ENCODE results near the gene WDR64.
A peak's percentile ranks its signal among the peaks of the same experiment; 100 is the strongest.

The WDR64 gene

DNA sequence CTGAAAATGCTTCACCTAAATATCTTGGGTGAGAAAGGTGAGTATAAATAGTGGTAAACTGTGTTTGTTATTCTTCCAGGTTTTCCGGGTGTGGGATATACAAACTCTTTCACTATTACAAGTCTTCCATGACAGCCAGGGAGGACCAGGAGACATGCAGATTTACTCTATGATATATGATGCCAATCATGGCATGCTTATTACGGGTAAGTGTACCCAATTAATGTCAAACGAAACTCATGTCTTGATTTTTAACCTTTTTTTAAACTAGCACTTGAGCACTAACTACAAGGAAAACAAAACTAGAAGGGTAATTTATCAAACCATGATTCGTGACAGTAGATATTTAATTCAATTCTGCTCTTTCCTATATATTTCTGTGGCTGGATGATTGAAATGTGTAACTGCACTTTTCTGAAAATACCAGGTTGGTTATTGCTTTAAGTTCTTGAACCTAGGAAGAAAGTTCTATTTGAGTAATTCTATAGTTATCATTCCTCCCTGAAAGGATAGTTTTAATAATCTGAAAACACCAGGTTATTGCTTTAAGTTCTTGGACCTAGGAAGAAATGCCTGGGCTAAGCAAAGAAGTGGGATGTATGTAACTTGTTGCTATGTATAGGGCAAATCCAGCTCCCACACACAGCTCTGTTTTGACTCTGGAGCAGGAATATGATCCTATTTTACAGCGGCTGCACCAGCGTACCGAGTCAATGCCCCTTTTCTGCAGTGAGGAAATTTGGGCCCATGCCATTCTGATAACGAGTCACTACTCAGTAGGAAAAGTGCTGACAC, 86.4 kb downstream of the WDR64 start:
- DNase-seq (ENCODE audit: low read depth): no peak

DNA sequence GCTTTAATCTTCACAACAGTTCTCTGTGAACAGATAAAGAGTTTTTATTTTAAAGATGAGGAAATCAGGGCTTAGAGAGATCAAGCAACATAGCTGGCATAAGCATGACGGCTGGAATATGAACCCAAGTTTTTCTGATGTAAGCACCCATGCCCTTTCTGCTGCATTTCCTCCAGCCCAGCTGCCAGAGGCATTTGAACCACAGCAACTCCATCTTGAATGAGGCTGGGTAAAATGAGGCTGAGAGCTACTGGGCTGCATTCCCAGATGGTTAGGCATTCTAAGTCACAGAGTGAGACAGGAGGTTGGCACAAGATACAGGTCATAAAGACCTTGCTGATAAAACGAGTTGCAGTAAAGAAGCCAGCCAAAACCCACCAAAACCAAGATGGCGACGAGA, 90.0 kb downstream of the WDR64 start:
- DNase-seq (ENCODE audit: low read depth): no peak

DNA sequence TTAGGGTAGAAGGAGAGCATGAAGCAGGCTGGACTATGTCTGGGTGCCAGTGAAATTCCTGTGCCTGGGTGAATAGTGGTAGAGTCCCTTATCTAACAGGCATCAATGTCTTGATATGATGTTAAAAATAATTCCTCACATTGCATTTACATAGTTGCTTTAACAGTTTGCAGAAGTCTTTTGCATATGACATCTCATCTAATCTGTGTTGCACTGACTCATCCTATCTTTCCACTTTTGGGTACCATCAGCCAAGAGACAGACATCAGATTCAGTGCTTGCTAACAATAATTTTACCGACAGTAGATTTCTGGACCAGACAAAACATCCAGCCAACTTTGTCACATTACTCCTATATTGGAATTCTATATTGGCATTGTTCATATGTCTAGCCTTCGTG, 92.5 kb downstream of the WDR64 start:
- DNase-seq (ENCODE audit: low read depth): no peak

DNA sequence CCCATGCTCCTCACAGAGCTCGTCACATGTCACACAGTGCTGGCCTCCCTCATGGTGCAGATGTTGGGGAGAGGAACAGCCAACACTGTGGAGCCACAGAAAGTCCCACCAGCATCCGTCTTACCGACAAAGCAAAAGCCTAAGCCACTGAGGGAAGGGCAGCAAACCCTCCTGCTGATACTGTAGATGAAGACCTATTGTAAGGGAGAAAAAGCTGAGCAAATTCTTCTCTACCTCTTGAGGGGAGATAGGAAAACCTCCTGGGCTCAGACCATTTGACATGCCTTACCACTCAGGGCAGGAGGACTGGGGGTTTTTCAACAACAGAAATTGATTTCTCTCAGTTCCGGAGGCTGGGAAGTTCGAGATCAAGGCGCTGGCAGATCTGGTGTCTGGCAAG, 95.9 kb downstream of the WDR64 start:
- no peak for DNase-seq (ENCODE audit: low read depth)

DNA sequence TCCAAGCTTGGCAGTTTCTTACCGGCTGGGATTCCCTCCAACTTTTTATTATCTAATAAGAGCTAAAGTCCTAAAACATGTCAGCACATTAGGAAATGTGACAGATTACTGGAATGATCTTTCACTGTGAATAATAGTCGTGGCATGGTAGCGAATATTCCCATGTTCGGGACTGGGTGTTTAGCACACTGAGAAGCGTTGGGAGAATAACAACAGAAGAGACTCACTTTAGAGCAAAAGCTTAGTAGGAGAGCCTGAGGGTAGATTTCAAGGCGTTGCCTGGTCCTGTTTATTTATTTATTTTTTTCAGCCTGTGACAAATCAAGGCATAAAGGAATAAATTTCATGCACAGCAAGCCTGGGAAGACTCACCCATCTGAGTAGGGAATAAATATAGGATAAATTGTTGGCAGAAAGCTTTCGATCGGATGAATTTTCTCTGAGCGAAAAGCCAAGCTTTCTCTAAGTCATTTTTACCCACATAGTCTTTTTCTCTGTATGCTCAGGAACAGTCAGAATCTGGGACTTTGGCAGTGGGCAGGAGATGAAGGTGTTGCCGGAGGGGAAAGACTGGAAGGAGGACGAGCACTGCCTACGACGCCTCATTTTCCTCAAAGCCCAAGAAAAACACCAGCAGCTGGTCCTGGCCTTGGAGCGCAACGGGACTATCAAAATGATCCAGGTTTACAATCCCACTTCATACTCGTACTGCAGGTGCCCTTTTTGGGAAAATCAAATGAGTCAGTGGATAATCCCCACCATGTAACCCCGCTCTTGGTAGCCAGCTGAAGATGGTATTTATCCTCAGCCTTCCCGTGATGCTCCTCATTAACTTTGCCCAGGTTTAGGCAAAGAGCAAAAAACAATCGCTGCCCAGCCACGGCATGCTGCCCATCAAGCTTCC, 97.2 kb downstream of the WDR64 start:
- DNase-seq (ENCODE audit: low read depth): peak; percentile 29

DNA sequence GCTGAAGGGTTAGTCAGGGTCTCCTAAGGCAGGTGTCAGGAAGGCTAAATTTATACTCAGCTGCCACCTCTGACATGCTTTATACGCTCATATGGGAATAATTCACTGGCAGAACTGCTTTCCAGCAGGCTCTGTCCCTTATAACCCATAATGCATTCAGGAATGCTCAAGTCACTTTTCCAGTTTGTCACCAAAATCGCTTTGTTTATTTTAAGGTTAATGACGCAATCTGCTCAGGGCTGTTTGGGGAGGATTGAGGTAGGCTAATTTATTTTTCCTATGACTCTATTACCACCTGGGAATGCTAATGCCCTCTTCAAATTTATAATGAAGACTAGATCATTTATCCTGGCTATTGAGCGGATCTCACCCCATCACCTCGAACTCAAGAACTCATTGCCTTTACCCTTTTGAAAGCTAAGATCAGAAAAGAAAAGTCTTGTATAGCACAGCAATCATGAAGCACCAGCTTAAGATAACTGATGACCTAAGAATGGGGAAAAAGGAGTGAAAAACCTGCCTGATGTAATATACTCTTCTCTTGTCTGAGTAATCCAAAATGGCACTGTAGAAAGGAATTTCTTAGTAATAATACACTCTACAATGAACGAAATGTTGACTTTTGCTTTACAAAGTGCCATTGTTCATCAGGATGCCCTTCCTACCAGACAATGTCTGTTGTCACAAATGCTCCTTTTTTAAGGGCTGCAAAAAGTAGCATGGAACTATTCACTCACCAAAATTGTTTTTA, 98.0 kb downstream of the WDR64 start:
- no peak for DNase-seq (ENCODE audit: low read depth)

DNA sequence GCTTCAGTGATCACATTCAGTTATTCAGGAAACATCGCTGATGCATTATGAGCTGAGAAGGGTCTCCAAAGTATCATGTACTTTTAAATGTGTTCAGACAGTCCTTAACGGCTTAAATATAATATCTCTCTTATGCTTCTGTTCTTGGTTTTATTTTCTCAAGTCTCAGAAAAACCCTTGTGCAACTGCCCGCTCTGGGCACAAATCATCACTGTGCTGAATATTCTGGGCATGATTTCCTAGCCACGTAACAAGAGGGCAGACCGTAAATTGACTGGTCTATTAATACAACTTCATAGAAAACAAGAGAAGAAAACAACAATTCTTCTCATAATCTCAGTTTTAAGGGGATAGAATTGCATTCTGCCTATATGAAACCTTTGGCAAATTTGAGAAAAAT, 99.4 kb downstream of the WDR64 start:
- DNase-seq (ENCODE audit: low read depth): no peak

DNA sequence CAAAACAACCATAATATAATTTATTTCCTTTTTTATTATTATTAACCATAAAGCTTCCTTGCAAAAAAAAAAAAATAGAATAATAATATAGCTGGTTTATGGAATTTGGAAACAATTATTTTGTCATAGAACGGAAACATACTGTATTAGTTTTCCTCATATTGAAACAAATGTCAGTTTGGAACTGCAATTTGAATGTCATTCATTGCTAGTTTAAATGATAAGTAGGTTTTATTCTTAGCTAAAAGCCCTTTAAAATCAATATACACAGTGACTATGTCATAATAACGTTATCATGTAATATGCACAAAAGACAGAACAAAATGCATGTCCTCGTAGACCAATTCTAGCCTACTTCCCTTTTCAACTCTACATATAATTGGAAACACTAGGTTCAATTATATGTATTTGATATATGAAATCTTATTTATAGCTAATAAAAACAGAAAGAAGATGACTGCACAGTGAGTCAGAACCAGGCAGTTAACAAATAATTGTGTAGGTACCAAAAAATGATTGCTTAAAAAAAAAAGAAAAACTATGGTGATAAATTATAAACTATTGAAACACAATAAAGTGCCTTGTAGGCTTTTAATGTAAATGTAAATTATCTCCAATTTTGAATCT, 110.7 kb downstream of the WDR64 start:
- no peak for DNase-seq (ENCODE audit: low read depth)

DNA sequence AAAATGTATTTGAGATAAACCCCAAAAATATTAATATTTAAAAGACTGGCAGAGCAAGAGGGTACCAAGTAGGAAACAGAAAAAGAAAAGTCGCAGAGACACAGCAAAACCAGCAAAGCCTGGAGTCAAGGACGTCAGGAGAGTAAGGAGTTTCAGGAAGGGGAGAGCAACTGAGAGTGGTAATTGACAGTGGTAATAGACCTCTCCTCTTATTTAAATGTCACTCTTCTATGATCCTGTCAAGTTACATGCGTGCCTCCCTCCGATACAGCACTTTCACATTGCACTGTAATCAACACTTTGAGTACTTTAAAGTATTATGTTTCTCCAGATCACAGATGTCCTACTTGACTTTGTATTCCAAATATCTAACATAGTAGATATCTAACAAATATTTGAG, 113.3 kb downstream of the WDR64 start:
- DNase-seq (ENCODE audit: low read depth): no peak

DNA sequence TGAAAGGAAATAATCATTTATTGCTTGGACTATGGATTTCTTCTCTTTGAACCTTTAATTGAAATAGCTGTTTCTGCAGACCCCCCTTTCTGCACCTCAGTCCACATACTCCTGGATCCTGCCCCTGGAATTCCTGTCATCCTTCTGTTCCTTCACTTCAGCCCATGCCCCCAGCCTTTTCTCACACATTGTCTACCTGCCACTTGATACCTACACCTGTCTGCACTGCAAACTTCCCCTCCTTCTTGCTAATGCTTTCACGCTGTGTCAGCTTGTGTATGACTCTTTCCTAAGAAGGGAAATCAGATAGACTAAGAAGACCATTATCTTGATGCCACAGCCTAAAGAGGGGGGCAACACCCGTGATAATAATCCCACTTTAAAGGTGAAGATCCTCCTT, 115.7 kb downstream of the WDR64 start:
- no peak for DNase-seq (ENCODE audit: low read depth)

DNA sequence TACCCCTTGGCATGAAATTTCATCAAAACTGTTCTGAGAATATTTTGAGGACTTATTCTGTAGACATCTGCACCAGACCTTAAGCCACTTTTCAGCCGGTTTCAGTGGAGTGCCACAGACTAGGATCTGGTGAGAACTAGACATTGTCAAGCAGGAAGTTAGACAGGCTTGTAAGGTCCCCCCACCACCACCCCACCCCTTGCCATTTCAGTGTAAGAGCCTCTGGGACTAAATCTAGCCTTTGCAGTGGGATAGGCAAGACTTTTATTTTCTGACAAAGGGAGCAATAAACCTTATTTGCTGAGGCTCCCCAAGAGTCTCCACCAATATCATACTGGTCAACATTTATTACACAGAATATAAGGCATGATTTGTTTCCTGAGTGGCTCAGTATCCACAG, 118.0 kb downstream of the WDR64 start:
- no peak for DNase-seq (ENCODE audit: low read depth)

DNA sequence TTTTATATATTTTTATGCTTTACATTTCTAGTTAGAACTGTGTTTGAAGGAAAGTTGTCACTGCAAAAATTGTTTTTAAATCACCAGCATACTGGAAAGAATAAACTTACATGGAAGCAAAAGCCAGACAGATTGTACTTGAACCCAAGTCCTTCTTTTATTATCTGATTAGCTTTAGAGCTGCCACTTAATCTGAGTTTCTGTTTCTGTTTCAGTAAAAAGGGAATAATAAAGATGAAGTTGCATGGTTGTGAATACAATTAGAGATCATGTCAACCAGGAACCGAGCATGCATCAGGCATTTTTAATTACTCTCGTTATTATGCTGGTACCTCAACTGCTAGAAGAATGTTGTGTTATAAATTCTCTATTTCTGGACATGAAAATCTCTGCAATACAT, 119.0 kb downstream of the WDR64 start:
- DNase-seq (ENCODE audit: low read depth): no peak

DNA sequence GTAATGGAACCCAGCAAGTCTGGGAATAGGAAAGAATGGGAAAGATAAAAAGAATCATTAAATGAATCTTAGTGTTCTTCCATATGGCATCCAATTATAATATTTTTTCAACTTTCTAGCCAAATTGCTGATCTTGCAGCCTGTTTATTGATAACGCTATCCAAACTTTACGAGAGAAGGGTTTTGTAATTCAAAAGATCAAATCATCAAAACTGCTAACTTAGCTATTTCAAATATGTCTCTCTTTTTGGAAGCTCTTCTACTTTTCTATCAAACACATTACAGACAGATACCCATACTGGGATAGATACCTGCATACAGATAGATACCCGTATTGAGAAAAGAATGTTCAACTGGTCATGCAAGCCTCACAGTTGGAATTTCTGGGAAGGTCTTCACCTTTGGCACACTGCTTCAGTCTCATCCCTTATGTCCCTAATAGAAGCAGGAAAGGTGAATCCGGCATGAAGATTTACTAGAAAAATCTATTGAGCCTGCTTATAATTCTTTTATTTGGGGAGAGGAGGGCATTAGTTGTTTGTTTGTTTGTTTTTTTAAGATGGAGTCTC, 120.9 kb downstream of the WDR64 start:
- DNase-seq (ENCODE audit: low read depth): no peak

DNA sequence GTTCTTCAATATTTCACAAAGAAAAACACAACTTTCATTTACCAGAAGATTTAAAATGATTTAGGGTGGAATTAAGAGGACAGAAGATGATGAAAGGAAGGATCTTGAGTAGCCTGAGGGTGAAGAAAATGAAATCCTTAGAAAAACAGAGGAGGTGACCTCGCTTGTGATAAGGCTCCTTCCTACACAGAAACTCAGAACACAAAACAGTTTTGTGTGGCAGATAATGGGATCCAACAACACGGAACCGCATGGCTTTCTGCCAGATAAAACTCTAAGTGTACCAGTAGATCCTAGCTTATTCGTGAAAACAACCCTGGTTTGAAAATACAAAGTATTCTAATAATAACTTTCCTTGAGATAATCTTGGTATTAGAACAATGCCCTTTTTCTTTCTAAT, 121.9 kb downstream of the WDR64 start:
- DNase-seq (ENCODE audit: low read depth): no peak

DNA sequence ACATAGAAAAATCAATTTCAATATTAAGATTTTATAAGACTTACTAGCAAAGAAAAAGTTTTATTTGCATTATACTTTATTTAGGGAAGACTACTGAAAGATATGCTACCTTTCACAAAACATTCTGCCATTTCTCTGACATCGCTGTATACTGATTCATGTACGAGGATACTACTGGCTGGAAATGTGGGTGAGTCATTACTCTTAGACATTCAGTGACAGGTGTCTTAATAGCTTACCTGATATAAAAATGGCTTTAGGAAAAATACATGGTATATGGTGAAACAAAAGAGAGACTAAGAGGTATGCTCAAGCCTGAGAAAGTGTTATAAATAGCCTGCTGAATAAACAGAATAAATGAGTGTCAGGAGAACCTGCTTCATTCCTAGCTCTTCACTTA, 122.9 kb downstream of the WDR64 start:
- DNase-seq (ENCODE audit: low read depth): no peak

DNA sequence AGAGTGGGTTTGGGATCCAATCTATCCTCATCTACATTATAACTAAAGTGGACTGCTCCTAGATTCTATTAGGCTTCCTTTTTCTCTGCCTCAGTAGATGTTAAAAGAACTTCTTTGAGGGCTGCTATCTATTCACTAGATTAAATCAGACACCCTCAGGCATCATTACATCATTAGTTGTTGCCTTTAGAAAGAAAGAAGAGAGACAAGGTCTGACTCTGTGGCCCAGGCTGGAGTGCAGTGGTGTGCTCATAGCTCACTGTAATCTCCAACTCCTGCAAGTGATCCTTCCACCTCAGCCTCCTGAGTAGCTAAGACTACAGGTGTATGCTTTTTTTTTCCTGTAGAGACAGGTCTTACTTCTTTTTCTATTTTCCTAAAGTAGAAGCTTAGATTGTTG, 124.8 kb downstream of the WDR64 start:
- no peak for DNase-seq (ENCODE audit: low read depth)

DNA sequence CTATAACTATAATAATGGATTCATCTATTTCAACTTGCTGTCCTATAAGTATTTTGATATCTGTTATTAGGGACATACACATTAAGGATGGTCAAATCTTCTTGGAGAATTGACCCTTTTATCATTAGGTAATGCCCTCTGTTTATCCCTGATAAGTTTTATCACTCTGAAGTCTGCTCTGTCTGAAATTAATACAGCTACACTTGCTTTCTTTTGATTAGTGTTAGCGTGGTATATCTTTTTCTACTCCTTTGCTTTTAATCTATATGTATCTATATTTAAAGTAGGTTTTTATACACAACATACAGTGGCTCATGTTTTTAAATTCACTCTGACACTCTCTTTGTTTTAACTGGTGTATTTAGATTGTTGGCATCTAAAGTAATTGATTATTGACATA, 126.0 kb downstream of the WDR64 start:
- DNase-seq (ENCODE audit: low read depth): no peak

DNA sequence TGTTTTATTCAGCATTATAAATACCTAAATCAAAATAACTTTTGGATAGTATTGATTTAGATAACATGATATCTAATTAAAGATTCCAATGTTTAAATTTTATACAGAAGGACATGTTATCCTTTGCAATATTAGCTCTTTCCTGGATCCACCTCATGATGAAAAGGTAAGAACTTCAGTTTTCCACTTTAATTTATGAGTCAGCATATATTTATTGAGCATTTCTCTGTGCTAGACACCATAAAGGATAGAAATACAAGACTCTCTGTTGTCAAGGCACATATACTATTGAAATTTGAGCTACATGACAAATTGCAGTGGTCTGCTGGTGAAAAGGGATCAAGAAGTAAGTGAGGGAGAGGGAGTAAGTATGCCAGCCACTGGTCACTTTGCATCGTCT, 127.8 kb downstream of the WDR64 start:
- DNase-seq (ENCODE audit: low read depth): no peak

DNA sequence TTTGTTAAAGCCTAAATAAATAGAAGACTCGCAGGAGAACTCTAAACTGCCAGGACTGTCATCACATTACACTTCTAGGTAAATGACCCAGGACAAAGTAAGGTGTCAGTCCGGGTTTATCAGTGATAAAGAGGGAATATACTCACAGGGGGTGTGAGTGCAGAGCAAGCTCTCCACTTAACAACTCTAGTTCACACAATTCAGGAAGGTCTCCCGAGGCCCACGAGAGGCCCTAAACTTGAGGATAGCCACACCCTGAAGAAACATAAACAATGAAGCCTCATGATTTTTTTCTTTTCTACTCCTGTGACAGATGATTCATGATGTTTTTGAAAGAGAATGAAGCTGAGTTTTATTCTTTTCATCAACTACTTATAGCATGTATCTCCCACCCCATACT, 130.3 kb downstream of the WDR64 start:
- no peak for DNase-seq (ENCODE audit: low read depth)

DNA sequence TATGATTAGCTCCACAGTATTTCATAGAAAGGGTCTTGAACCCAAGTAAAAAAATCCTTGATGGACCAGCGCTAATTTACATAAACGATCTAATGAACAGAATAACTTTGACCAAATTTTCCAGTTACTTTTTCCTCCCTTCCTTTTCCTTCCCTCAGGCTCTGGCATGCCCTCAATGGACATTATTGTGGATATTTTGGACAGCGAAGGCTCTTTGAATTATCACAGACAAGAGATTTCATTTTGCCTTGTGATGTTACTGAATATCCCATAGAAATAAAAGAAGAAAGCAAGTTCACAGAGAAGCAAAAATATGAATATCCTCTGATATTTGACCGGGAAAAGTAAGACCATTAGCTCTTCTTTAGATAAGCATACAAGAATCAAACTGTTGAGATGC, 135.6 kb downstream of the WDR64 start:
- DNase-seq (ENCODE audit: low read depth): no peak

DNA sequence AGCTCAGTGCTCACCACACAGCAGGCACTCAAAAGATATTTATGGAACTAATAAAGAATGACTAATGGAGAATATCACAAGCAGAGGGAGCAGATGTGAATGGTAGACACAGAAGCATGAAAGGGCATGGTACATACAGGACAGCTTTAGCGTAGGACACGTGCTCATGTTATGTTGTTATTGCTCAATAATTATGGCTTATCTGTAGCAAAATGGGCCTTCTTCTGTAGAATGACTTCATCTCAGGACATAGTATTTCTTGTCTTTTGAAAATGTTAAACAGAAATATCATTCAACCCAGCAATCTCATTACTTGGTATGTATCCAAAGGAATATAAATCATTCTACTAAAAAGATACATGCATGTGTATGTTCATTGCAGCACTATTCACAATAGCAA, 137.0 kb downstream of the WDR64 start:
- DNase-seq (ENCODE audit: low read depth): no peak

DNA sequence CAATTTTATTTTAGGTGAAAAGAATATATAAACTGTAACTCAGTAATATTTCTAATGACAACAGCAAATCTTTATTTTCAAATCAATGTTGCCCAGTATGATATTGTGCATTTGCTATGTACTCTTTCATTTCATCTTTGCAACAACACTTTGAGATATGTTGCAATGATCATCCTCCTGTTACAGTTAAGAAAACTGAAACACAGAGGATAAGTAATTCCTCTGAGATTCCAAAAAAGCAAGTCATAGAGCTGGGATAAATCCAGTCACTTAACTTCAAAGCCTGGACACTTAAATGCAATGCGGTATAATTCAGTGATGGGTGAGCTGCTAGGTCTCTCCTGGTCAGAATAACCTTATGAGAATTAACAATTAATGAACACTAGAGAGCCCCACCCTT, 147.3 kb downstream of the WDR64 start:
- DNase-seq (ENCODE audit: low read depth): no peak

Measured in fibroblast of the conjunctiva (primary cell).